GM06990 (cell line): Measurements from ENCODE around the gene TEX51.

Experiments
- DNase-seq: peaks from one replicate; pipeline ENCODE4 v3.0.0-alpha.2; 2011; ENCODE audit not compliant: insufficient read length; ENCODE audit errors: extremely low read depth
- H3K27me3 ChIP-seq: replicated peaks from 2 replicates; pipeline ENCODE4 v1.6.0; 2011; ENCODE audit warnings: low read length; ENCODE audit not compliant: control insufficient read depth, insufficient read depth
- H3K36me3 ChIP-seq: 2 replicates; pipeline ENCODE4 v1.5.1; 2011; ENCODE audit warnings: low read length; ENCODE audit not compliant: control insufficient read depth, insufficient read depth
- H3K4me3 ChIP-seq: replicated peaks from 2 replicates; pipeline ENCODE4 v1.5.1; 2011; ENCODE audit warnings: low read depth, mild to moderate bottlenecking, control low read depth, low read length
- TF ChIP-seq, protein P1 (sequence below): IDR thresholded peaks from 2 replicates; pipeline ENCODE4 v1.5.1; 2011; ENCODE audit warnings: low read length, control low read depth, mild to moderate bottlenecking, inconsistent platforms; ENCODE audit not compliant: insufficient read depth, poor library complexity, severe bottlenecking

The TEX51 gene

DNA sequence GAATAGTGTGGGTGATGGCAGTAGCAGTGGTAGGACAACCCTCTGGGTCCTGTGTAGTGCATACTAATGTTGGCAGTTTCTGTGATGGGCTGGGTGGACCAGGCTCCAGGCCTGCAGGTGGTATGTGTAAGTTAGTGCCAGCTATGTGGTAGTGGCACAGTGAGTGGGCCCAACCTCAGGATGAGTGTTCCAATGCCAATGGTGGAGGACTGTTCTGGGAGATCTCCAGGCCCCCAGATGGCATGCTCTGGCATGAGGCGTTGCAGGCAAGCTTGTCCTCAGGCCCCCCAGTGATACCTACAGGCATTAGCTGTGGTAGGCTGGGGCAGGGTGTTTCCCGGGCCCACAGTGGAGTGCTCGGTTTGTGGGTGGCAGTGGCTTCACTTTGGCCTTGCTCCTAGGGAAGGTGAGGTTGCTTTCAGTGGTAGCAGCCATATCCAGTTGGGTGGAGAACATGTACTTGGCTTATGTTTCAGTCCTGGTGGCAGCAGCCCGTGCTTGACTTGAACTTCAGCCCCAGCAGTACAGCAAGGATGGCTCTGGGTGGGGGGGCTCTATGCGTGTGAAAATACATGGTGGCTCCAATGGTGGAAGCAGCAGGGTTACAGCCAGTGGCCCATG lies 32.4 kb downstream of the TEX51 start:
- TF ChIP-seq, protein P1, sequence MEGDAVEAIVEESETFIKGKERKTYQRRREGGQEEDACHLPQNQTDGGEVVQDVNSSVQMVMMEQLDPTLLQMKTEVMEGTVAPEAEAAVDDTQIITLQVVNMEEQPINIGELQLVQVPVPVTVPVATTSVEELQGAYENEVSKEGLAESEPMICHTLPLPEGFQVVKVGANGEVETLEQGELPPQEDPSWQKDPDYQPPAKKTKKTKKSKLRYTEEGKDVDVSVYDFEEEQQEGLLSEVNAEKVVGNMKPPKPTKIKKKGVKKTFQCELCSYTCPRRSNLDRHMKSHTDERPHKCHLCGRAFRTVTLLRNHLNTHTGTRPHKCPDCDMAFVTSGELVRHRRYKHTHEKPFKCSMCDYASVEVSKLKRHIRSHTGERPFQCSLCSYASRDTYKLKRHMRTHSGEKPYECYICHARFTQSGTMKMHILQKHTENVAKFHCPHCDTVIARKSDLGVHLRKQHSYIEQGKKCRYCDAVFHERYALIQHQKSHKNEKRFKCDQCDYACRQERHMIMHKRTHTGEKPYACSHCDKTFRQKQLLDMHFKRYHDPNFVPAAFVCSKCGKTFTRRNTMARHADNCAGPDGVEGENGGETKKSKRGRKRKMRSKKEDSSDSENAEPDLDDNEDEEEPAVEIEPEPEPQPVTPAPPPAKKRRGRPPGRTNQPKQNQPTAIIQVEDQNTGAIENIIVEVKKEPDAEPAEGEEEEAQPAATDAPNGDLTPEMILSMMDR: no peak
- DNase-seq: no peak

DNA sequence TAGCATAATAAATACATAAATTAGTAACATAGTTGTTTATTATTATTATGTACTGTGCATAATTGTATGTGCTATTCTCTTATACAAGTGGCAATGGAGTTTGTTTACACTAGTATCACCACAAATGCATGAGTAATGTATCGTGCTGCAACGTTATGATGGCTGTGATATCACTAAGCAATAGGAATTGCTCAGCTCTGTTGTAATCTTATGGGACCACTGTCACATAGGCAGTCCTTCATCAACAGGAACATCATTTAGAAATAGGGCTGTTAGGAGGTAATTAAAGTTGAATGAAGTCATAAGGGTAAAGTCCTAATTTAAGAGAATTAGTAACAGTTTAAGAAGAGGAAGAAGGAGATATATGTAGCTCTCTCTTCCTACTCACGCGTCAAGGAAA lies 33.8 kb downstream of the TEX51 start:
- TF ChIP-seq, protein P1: no peak
- Histone ChIP-seq H3K4me3 (no peak overlapping the region), H3K36me3 (no peaks in the 10 kb centered on the region), H3K27me3 (no peaks in the 10 kb centered on the region; the same call in 1 of the 2 replicates)
- DNase-seq: no peak

More for the DNA sequence above, 32.4 kb downstream of the TEX51 start:
- H3K36me3 ChIP-seq: no peaks in the 10 kb centered on the region
- H3K27me3 ChIP-seq: no peaks in the 10 kb centered on the region; the same call in 1 of the 2 replicates
- no peak overlapping the region for H3K4me3 ChIP-seq

DNA sequence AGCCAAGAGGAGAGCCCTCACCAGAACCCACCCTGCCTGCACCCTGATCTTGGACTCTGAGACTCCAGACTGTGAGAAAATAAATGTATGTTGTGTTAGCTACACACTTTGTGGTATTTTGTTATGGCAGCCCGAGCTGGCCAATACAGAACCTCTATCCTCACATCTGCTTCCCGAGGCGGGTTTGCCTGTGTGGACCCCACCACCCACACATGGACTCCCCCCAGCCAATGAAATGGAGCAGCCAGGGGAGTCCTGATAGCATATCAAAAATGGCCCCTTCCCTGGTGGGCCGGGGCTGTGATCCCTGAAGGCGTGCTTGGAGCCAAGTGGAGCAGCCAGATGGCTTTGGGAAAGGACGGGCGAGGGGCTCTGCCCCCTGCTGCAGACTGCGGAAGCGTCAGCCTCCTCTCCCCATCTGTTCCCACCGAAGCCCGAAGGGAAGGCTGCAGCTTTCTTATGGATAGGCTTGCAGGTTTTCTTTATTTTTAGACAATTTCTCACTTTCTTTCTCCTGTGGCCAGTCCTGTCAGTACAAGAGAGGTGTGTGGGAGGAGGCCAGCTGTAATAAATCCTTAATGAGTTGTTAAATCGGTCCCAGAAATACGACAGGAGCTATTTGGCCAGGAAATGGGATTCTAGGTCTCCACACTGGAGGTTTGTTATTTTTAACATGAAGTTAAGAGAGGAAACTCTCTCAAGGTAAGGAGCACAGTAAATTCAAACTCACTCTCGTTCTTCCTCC lies 34.4 kb downstream of the TEX51 start:
- no peaks in the 10 kb centered on the region; the same call in 1 of the 2 replicates for H3K27me3 ChIP-seq
- DNase-seq: no peak
- TF ChIP-seq, protein P1: no peak

DNA sequence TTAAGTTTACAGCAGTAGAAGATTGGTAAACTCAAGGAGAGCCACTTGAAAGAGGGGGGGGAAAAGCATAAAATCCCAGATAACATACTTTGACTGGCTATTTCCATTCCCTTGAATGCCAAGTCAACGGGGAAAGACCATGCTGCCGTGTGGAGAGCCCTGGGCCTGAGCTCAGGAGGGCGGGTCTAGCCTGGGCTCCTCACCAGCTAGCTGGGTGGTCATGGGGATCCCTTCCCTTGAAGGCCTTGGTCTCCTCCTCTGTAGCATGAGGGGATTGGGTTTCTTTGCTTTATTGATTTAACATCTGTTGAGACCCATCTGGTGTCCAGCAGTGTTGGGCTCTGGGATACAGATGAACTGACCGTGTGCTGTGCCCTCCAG lies 35.0 kb downstream of the TEX51 start:
- H3K4me3 ChIP-seq: no peak overlapping the region
- DNase-seq: no peak
- no peaks in the 10 kb centered on the region for H3K36me3 ChIP-seq
- TF ChIP-seq, protein P1: no peak
- no peaks in the 10 kb centered on the region; the same call in 1 of the 2 replicates for H3K27me3 ChIP-seq

More for the DNA sequence above, 34.4 kb downstream of the TEX51 start:
- Histone ChIP-seq H3K4me3 (no peak overlapping the region), H3K36me3 (no peaks in the 10 kb centered on the region)

DNA sequence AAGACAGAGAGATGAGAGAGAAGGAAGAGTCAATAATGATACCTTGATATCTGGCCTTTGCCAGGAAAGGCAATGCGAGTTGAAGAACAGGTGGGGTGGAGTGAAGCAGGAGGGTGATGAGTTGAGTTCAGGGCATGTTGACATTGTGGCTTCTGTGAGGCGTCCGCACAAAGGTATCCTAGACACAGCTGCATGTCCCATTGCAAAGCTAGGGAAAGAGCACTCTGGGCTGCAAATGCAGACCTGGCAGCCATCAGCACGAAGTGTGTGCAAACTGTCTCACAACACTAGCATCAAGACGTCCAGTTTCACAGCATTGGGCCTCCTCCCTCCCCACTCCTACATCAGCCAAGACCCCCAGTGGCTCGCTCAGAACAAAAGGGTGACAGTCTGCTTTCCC lies 36.1 kb downstream of the TEX51 start:
- DNase-seq: no peak
- Histone ChIP-seq H3K36me3 (no peaks in the 10 kb centered on the region), H3K27me3 (no peaks in the 10 kb centered on the region; the same call in 1 of the 2 replicates), H3K4me3 (no peak overlapping the region)
- TF ChIP-seq, protein P1: no peak

DNA sequence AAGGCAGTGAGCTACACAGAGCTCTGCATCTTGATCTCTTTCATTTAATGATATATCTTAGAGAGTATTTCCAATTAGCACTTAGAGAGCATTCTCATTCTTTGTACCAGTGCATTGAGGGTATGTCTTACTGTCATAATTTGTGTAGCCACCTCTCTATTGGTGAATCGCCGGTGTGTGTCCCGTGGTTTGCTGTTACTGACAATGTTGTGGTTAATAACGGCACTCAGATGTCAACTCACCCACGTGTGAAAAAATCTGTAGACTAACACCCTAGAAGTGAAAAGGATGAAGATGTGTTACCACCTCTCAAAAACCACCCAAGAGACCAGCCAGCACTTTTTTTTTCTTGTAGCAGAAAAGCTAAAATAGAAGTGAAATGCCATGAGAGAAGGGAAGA lies 37.1 kb downstream of the TEX51 start:
- no peak for DNase-seq
- no peaks in the 10 kb centered on the region; the same call in 1 of the 2 replicates for H3K27me3 ChIP-seq
- no peaks in the 10 kb centered on the region for H3K36me3 ChIP-seq
- TF ChIP-seq, protein P1: no peak
- no peak overlapping the region for H3K4me3 ChIP-seq
